Activated CD8-positive, alpha-beta T cell treated with anti-CD3 and anti-CD28 coated beads for 36 hours (primary cell): Measurements from ENCODE around the gene LNP1. TPM values are rescaled to one million over a fixed set of nuclear protein-coding genes. Genes with fewer than 3 reads are reported as not detected.

Experiments
- ATAC-seq: fragments of 200-7000 bp; cut with Tn5 transposase; one replicate; pipeline ENCODE4 v1.10.0; 2021; ENCODE audit warnings: mild to moderate bottlenecking, moderate library complexity
- CTCF ChIA-PET: fragments of 350-600 bp; sonication (Branson Sonifier 250); formaldehyde crosslinking; loops from one replicate; lab custom pipeline; 2021; ENCODE audit warnings: antibody characterized with exemption; lab: Charles Lee
- POLR2A ChIA-PET: fragments of 350-600 bp; sonication (Branson Sonifier 250); formaldehyde crosslinking; loops from one replicate; lab custom pipeline; 2021; ENCODE audit warnings: antibody characterized with exemption; lab: Charles Lee
- DNase-seq: peaks from one replicate; pipeline ENCODE4 v3.0.0-alpha.2; 2020
- H3K27ac Mint-ChIP-seq: one replicate; pipeline ENCODE4 v1.8.0; 2021; ENCODE audit warnings: mild to moderate bottlenecking, mixed read lengths
- H3K27me3 Mint-ChIP-seq: one replicate; pipeline ENCODE4 v1.8.0; 2021; ENCODE audit warnings: mixed read lengths
- H3K36me3 Mint-ChIP-seq: one replicate; pipeline ENCODE4 v1.8.0; 2021; ENCODE audit warnings: low read depth, mixed read lengths
- H3K4me1 Mint-ChIP-seq: one replicate; pipeline ENCODE4 v1.8.0; 2021; ENCODE audit warnings: low read depth, mixed read lengths
- H3K4me3 Mint-ChIP-seq: one replicate; pipeline ENCODE4 v1.8.0; 2021; ENCODE audit warnings: mild to moderate bottlenecking, moderate library complexity, mixed read lengths
- H3K9me3 Mint-ChIP-seq: one replicate; pipeline ENCODE4 v1.8.0; 2021; ENCODE audit warnings: mixed read lengths
- intact Hi-C: fragments of 100-400 bp; cut with micrococcal nuclease; formaldehyde crosslinking; loops from one replicate; pipeline ENCODE4 v1.10.0; 2022
- total RNA-seq, 2 experiments: library from RNA; stranded (reverse); gene quantifications; one replicate each; pipeline ENCODE4 v1.2.3, GENCODE V29; 2021
- TF ChIP-seq, protein P1 (sequence below): fragments of 200-600 bp; IDR thresholded peaks from one replicate; pipeline ENCODE4 v1.8.0; 2022; ENCODE audit warnings: antibody characterized with exemption, mild to moderate bottlenecking

LNP1 gene
- total RNA-seq, 2 experiments from 2014 or later = 2.5 TPM

GRCh38 chr3:100359035-100359434, 42.3 kb upstream of the LNP1 start:
- ChIA-PET POLR2A (interaction anchor here (1.9 kb wide), 1 partner anchor 24 kb away, joined by 9 read pairs; the partner anchor contains the start of gene NIT2), CTCF (no interaction called here)
- Mint-ChIP-seq H3K4me3 (no peak overlapping the region), H3K4me1 (no peaks in the 10 kb centered on the region), H3K9me3 (no peaks in the 10 kb centered on the region), H3K27ac (peak overlapping the region; percentile 22), H3K27me3 (no peaks in the 10 kb centered on the region), H3K36me3 (peaks cover 54% of the 10 kb centered on the region)
- TF ChIP-seq, protein P1, sequence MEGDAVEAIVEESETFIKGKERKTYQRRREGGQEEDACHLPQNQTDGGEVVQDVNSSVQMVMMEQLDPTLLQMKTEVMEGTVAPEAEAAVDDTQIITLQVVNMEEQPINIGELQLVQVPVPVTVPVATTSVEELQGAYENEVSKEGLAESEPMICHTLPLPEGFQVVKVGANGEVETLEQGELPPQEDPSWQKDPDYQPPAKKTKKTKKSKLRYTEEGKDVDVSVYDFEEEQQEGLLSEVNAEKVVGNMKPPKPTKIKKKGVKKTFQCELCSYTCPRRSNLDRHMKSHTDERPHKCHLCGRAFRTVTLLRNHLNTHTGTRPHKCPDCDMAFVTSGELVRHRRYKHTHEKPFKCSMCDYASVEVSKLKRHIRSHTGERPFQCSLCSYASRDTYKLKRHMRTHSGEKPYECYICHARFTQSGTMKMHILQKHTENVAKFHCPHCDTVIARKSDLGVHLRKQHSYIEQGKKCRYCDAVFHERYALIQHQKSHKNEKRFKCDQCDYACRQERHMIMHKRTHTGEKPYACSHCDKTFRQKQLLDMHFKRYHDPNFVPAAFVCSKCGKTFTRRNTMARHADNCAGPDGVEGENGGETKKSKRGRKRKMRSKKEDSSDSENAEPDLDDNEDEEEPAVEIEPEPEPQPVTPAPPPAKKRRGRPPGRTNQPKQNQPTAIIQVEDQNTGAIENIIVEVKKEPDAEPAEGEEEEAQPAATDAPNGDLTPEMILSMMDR = no peak
- intact Hi-C loops = no loop called here
- ATAC-seq (no peak), DNase-seq (no peak)

DNA sequence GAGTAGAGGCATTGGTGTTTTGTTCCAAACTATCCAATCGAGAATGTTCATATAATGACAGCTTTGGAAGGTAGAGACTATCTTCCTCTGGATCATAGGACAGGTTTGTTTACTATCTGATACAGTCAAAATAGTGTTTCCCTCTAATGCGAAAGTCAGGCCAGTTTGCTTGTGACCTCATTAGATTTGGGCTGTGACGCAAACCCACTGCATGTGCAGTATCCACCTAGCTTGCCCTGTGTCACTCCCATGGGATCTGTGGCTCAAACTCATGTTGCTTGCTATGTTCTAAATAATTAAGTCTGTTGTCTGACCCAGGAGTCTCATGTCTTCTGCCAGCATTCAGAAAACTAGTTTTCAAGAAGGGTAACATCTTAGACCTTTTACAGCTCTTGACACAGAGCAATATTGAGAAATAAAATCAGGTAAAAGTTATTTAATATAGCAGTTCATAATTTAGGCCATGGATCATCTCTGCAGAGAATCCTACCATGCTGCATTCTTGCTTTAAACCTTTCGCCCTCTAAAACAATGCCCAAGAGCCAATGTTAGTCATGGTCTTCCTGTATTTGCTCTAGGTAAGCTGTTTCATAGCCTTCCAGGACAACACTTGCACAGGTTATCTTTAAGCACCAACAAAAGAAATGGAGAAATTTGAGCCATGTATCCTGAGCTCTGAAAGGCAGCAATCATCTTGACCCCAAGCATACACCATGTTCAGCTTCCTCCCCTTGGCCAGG, 40.4 kb upstream of the LNP1 start:
- ATAC-seq = no peak
- TF ChIP-seq, protein P1 = no peak
- Mint-ChIP-seq H3K36me3 (peaks cover 66% of the 10 kb centered on the region), H3K27ac (no peak overlapping the region), H3K9me3 (no peaks in the 10 kb centered on the region), H3K27me3 (no peaks in the 10 kb centered on the region), H3K4me1 (no peaks in the 10 kb centered on the region), H3K4me3 (no peak overlapping the region)
- ChIA-PET CTCF (interaction anchor here (0.8 kb wide), 1 partner anchor 40 kb away, joined by 3 read pairs; no protein-coding TSS in a partner anchor), POLR2A (interaction anchor here (0.6 to 1.9 kb wide), 5 partner anchors 11 to 996 kb away, joined by 3 to 9 read pairs (median 3); partner anchors contain the start of genes LNP1, NIT2 and TOMM70)
- no peak for DNase-seq
- intact Hi-C loops = no loop called here

GRCh38 chr3:100361897-100362296, 39.4 kb upstream of the LNP1 start:
- Mint-ChIP-seq H3K9me3 (no peaks in the 10 kb centered on the region), H3K4me3 (no peak overlapping the region), H3K36me3 (peaks cover 66% of the 10 kb centered on the region), H3K27ac (no peak overlapping the region), H3K4me1 (no peaks in the 10 kb centered on the region), H3K27me3 (no peaks in the 10 kb centered on the region)
- ChIA-PET CTCF (no interaction called here), POLR2A (interaction anchor here (0.9 kb wide), 1 partner anchor 12 kb away, joined by 3 read pairs; no protein-coding TSS in a partner anchor)
- intact Hi-C loops = no loop called here
- TF ChIP-seq, protein P1 = no peak
- DNase-seq (no peak), ATAC-seq (no peak)

DNA sequence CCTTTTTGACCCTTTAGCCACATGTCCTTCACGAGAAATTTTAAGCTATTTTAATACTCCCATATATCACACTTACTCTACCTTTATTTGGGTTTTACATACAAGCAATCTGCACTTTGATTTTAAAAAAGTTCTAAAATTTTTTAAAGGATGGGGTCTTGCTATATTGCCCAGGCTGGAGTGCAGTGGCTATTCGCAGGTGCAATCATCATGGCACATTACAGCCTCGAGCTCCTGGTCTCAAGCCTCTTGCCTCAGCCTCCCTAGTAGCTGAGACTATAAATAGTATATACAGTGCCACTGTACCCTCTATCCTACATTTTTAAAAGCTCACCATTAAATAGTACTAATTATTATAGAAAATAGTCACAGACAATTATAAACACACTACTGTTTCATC, 36.9 kb upstream of the LNP1 start:
- Mint-ChIP-seq H3K4me1 (no peaks in the 10 kb centered on the region), H3K4me3 (no peak overlapping the region), H3K36me3 (peaks cover 58% of the 10 kb centered on the region), H3K9me3 (no peaks in the 10 kb centered on the region), H3K27ac (no peak overlapping the region), H3K27me3 (no peaks in the 10 kb centered on the region)
- POLR2A ChIA-PET = interaction anchor here (1.0 to 1.1 kb wide), 3 partner anchors 9 to 37 kb away, joined by 3 to 4 read pairs (median 4); partner anchors contain the start of genes LNP1 and TOMM70
- DNase-seq (no peak), ATAC-seq (no peak)
- TF ChIP-seq, protein P1 = no peak
- intact Hi-C loops = no loop called here
- CTCF ChIA-PET = interaction anchor here (1.1 to 1.9 kb wide), 2 partner anchors 16 to 104 kb away, joined by 3 to 4 read pairs; partner anchors contain the start of gene TBC1D23

DNA sequence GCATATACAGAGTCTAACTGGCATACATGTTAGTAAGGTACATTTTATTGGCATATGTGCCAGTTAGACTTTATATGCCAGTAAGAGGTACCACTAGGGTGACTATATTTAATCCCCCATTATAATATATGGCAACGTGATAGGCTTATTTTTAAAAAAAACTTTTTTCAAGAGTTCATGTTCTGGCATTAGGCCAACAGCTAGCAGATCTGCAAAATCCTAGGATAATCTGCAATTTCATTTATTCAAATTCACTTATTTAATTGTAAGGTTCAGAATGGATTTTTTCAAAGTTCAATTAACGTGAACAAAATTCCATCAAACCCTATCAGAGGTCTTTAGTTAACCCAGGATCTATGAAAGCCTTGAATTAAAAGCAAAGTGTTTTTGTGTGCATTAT, 34.9 kb upstream of the LNP1 start:
- H3K27me3 Mint-ChIP-seq = no peaks in the 10 kb centered on the region
- POLR2A ChIA-PET = no interaction called here
- no peak for ATAC-seq
- TF ChIP-seq, protein P1 = no peak
- DNase-seq = no peak
- no peaks in the 10 kb centered on the region for H3K4me1 Mint-ChIP-seq
- H3K4me3 Mint-ChIP-seq = no peak overlapping the region
- CTCF ChIA-PET = no interaction called here
- no peaks in the 10 kb centered on the region for H3K9me3 Mint-ChIP-seq
- intact Hi-C loops = no loop called here
- peaks cover 53% of the 10 kb centered on the region for H3K36me3 Mint-ChIP-seq
- no peak overlapping the region for H3K27ac Mint-ChIP-seq
